Measurements from ENCODE around the gene APC.

DNA sequence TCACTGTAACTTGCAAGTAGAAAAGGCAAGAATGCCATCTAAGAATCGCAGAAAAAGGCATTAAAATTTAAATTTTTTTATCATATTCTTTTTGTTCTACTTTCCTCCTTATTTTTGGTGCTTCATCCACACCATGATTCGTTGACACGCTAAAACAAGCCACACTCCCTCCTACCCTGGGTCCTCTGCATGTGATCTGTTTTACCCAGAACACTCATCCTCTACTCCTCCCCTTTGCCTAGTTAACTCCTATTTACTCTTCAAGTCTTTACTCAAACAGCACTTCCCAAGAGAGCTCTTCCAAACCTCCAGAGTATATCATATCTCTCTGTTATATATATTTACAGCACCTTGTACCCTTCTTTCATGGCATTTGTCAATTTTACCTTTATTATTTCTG, 62.0 kb downstream of the APC start:
- TF ChIP-seq, protein P1, sequence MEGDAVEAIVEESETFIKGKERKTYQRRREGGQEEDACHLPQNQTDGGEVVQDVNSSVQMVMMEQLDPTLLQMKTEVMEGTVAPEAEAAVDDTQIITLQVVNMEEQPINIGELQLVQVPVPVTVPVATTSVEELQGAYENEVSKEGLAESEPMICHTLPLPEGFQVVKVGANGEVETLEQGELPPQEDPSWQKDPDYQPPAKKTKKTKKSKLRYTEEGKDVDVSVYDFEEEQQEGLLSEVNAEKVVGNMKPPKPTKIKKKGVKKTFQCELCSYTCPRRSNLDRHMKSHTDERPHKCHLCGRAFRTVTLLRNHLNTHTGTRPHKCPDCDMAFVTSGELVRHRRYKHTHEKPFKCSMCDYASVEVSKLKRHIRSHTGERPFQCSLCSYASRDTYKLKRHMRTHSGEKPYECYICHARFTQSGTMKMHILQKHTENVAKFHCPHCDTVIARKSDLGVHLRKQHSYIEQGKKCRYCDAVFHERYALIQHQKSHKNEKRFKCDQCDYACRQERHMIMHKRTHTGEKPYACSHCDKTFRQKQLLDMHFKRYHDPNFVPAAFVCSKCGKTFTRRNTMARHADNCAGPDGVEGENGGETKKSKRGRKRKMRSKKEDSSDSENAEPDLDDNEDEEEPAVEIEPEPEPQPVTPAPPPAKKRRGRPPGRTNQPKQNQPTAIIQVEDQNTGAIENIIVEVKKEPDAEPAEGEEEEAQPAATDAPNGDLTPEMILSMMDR (IDR thresholded peaks at IDR 0.05): no peak
- TF ChIP-seq POLR2AphosphoS5 (IDR thresholded peaks at IDR 0.05) (no peak), EP300 (IDR thresholded peaks at IDR 0.05) (no peak)

Data from stomach (tissue), 4 donors.